Stimulated activated CD8-positive, alpha-beta memory T cell treated with anti-CD3 and anti-CD28 coated beads, Interleukin-7, amount 100 ng/mL, for 24 hours (primary cell): Measurements from ENCODE around the gene LMCD1.

Source experiments
- DNase-seq: peaks from one replicate; pipeline ENCODE4 v3.0.0-alpha.2; 2020; ENCODE audit warnings: low read depth

The LMCD1 gene

GRCh38 chr3:8506571-8507061 lies 5.0 kb downstream of the LMCD1 start:
- DNase-seq, result no peak

- no peak for DNase-seq
Observed at GRCh38 chr3:8507496-8507895, 5.9 kb downstream of the LMCD1 start.

GRCh38 chr3:8509961-8510360 lies 8.3 kb downstream of the LMCD1 start:
- no peak for DNase-seq

GRCh38 chr3:8512234-8512633 lies 10.6 kb downstream of the LMCD1 start:
- no peak for DNase-seq

- DNase-seq, result no peak
Observed at GRCh38 chr3:8516047-8516661, 14.5 kb downstream of the LMCD1 start.

GRCh38 chr3:8516783-8517182 lies 15.2 kb downstream of the LMCD1 start:
- DNase-seq, result no peak

GRCh38 chr3:8517487-8517886 lies 15.9 kb downstream of the LMCD1 start:
- no peak for DNase-seq

GRCh38 chr3:8518138-8518537 lies 16.5 kb downstream of the LMCD1 start:
- no peak for DNase-seq

GRCh38 chr3:8519156-8519555 lies 17.5 kb downstream of the LMCD1 start:
- DNase-seq, result no peak

GRCh38 chr3:8519774-8520448 lies 18.3 kb downstream of the LMCD1 start:
- no peak for DNase-seq

GRCh38 chr3:8520816-8521403 lies 19.3 kb downstream of the LMCD1 start:
- DNase-seq, result no peak

- no peak for DNase-seq
Observed at GRCh38 chr3:8523041-8523440, 21.4 kb downstream of the LMCD1 start.

GRCh38 chr3:8524249-8524648 lies 22.6 kb downstream of the LMCD1 start:
- no peak for DNase-seq

- DNase-seq, result no peak
Observed at GRCh38 chr3:8524656-8525399, 23.2 kb downstream of the LMCD1 start.

- DNase-seq, result no peak
Observed at GRCh38 chr3:8525893-8526292, 24.3 kb downstream of the LMCD1 start.

- DNase-seq, result no peak
Observed at GRCh38 chr3:8529181-8529637, 27.6 kb downstream of the LMCD1 start.

GRCh38 chr3:8529738-8530525 lies 28.3 kb downstream of the LMCD1 start:
- no peak for DNase-seq

GRCh38 chr3:8530581-8530980 lies 29.0 kb downstream of the LMCD1 start:
- no peak for DNase-seq

GRCh38 chr3:8532251-8532871 lies 30.7 kb downstream of the LMCD1 start:
- no peak for DNase-seq

- DNase-seq, result no peak
Observed at GRCh38 chr3:8536096-8537056, 34.8 kb downstream of the LMCD1 start.
